HepG2 (cell line): Measurements from ENCODE around the gene TAS2R30. TPM values are rescaled to one million over a fixed set of nuclear protein-coding genes. Genes with fewer than 3 reads are reported as not detected.

ENCODE experiments used
- ARID4A ChIP-seq: sonication (generic); formaldehyde crosslinking; IDR thresholded peaks from 2 replicates; pipeline ENCODE4 v1.5.0; 2020; ENCODE audit warnings: mild to moderate bottlenecking, missing genetic modification reagents, borderline replicate concordance
- MLLT10 ChIP-seq: sonication (generic); formaldehyde crosslinking; IDR thresholded peaks from 2 replicates; pipeline ENCODE4 v1.4.0; 2020; ENCODE audit warnings: missing genetic modification reagents
- SP5 ChIP-seq: IDR thresholded peaks from 2 replicates; pipeline ENCODE4 v1.6.1; 2016; ENCODE audit warnings: low read depth, borderline replicate concordance
- TFAP4 ChIP-seq: sonication (generic); IDR thresholded peaks from 2 replicates; pipeline ENCODE4 v1.6.1; 2016; ENCODE audit warnings: low read depth, borderline replicate concordance
- YEATS2 ChIP-seq: sonication (generic); formaldehyde crosslinking; IDR thresholded peaks from 2 replicates; pipeline ENCODE4 v1.4.0; 2020; ENCODE audit warnings: missing genetic modification reagents, borderline replicate concordance
- ZFP1 ChIP-seq: IDR thresholded peaks from 2 replicates; pipeline ENCODE4 v1.6.1; 2016
- ZNF790 ChIP-seq: sonication (generic); formaldehyde crosslinking; IDR thresholded peaks from 2 replicates; pipeline ENCODE4 v1.8.0; 2022; ENCODE audit warnings: missing genetic modification reagents, mild to moderate bottlenecking, borderline replicate concordance
- polyA plus RNA-seq, 8 experiments: library from polyadenylated mRNA; depleted of rRNA in 3 of 8; stranded (reverse) in 7 of 8; unstranded in 1 of 8; fragments of >200 nt; fragmentation: Illumina TruSeq in 4 of 8; extraction: Trizol in 4 of 8; gene quantifications; 2 replicates each; pipeline versions ENCODE4 v1.2.1 to v1.2.3, GENCODE V29; 2011 to 2016; ENCODE audit warnings: low read depth in 4 of 8, missing spikeins in 1 of 8, mixed read lengths in 1 of 8; ENCODE audit not compliant: insufficient read depth in 1 of 8
- total RNA-seq, 5 experiments: library from RNA; depleted of rRNA; stranded (reverse); fragments of >200 nt; fragmentation: Illumina TruSeq; extraction: Trizol; gene quantifications; 2 replicates each; pipeline ENCODE4 v1.2.3, GENCODE V29; 2016; ENCODE audit warnings: low read depth in 1 of 5

The TAS2R30 gene
- total and polyA plus RNA-seq, 2 of the 13 experiments (the other 11 are each of a cell fraction or from before 2014, with no cell fraction given) = 0.42 to 5.2 TPM

GRCh38 chr12:11171145-11171968 is 36.9 kb upstream of the TAS2R30 start, which contains the start of gene SMIM10L1 (continued):
- TF ChIP-seq ARID4A (CRISPR knock-in tag) (peak; percentile 85; the same call in 1 of the 2 replicates), MLLT10 (no peak), ZFP1 (CRISPR knock-in tag) (no peak), ZNF790 (CRISPR knock-in tag) (peak; percentile 88; the same call in 1 of the 2 replicates), TFAP4 (no peak), YEATS2 (CRISPR knock-in tag) (peak; percentile 96), SP5 (CRISPR knock-in tag) (peak; percentile 75)
- TF ChIP-seq, all 625 proteins: peak for 286
